HG03060 (cell line): Measurements from ENCODE around the gene STK24.
"Not testable (repeated sequence)": the region's sequence is repeated elsewhere in the genome, so short reads cannot be mapped to it uniquely, and the experiment has no call there.

Experiments used
- ATAC-seq: cut with Tn5 transposase; IDR thresholded peaks from one replicate; pipeline ENCODE4 v1.9.1; 2021; ENCODE audit warnings: low read depth, moderate number of reproducible peaks; ENCODE audit not compliant: unreplicated experiment

Gene STK24

DNA sequence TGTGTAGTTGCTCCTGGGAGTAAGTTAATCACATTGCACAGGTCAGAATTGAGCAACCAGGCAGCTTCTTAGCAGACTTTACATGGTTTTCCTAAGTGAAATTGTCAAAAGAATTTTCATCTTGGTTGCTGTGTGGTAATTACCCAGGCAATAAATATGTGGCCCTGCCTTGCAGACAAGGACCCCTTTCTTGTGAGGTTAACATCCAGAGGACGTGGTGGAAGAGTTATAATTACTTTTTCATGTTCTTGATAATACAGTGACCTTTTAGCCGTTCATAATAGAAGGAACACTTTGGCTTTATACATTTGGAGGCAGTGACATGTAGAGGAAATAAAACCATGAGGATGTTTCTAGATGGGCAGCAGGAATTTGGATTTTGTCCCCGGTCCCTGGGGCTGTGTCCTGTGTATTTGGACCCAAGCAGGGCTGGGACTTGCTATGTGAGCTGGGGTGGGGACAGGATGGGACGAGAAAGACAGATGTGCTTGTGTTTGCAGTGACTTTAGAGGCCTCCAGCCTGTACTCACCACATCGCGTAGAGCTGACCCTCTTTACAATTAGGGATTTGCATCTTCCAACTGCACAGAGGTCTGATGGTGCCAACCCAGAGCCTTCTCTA is 156.2 kb downstream of the STK24 start:
- no peak for ATAC-seq

DNA sequence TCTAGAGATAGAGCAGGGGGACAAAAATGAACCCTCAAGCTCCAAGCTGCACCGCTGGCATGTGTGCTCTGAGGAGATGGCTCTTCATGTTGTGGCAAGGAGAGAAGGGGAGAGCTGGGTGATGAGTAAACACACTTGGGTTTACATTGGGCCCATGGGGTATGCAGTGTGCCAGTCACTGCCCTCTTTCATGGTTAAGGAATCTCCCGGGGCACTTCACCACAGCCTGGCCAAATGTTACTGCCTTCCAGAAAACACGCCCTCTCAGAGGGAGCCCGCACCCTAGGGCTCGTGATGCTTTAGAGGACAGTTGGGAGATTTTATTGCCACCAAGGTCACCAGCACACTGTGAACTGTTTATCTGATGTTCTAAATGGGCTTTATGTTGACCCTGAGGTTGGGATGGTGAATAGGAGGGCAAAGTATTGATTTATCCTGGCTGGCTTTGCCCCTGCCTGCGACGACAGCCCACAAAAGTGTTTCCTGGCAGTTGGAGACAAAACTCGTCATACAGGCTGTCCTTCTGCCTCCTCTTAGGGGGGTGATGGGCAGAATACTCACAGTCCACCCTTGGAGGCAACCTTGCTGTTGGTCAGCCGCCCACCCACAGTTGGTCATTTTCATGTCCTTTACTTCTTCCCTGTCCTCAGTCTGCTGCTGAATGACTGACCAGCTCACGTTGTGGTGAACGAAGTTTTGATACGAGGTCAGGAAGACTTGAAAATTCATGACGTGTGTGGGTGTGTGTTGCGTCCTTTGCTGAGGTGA is 156.9 kb downstream of the STK24 start:
- no peak for ATAC-seq

GRCh38 chr13:98416408-98416807 is 160.5 kb downstream of the STK24 start:
- no peak for ATAC-seq

GRCh38 chr13:98415326-98416070 is 161.4 kb downstream of the STK24 start:
- ATAC-seq = no peak

DNA sequence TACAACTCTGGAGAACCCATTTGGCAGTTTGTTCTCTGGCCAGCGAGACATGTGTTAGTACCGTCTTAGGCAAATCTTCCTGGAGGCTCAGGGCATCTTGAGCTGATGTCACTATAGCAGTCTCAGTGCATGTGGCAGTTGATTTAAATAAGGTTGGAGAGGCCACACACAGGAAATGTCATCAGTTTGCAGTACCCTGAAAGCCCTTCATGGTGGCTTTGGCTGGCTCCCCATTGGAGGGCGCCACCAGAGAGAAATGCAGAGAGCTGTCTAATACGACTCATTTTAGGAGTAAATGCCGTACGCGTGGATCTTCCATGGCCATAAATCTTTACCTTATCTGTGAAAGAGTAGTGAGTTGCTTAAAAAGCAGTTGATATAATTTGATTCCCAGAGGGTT is 163.1 kb downstream of the STK24 start:
- no peak for ATAC-seq

DNA sequence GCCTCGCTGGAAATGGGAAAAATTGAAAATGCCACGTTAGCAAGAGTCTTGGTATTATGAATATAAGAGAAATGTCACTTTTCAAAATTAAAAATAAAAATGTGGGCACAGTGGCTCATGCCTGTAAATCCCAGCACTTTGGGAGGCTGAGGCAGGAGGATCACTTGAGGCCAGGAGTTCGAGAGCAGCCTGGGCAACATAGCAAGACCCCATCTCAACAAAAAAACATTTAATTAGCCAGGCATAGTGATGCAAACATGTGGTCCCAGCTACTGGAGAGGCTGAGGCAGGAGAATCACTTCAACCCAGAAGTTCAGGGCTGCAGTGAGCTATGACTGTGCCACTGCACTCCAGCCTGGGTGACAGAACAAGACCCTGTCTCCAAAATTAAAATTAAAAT is 163.6 kb downstream of the STK24 start:
- not testable (repeated sequence) for ATAC-seq

DNA sequence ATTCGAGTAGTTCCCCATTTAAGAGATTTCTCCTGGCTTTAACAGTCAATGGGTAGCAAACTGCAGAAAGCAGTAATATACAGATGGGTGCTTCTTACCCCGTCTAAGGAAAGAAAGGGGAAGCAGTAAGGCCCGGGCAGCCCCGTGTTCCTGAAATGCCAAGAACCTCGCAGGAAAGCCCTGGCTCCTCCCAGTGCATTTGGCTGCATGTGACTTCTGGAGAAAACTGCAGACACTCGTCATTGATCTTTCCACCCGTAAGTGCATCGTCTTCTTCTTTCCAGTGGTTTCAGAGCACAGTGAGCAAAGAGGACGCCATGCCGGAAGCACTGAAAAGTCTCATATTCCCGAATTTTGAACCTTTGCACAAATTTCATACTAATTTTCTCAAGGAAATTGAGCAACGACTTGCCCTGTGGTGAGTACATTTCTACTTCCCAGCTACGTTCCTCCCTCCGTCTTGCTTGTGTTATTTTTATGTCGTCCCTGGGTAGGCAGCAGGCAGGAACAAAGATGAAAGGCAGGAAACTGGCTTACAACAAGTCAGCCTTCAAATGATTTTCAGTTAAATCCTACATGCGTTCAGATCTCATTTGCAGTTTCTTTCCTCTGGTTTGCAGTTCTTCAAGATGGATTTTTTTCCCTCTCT is 165.2 kb downstream of the STK24 start:
- no peak for ATAC-seq

DNA sequence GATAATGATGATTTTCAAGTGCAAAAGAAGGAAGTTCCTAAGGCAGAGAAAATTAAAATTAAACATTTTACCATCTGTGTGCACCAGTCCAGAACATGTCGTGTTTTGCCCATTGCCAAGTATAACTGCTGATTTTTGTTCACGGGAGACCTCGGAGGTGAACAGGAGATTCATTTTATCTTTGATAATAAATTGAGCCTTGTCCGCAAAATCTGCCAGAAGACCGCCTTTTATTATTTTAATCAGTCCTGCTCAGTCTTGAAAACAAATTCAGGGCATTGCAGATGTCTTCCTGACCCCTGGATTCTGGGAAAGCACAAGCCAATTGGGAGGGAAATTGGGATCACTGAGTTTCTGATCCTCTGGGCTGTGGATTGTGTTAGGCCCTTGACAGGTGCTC is 165.9 kb downstream of the STK24 start:
- ATAC-seq = no peak

DNA sequence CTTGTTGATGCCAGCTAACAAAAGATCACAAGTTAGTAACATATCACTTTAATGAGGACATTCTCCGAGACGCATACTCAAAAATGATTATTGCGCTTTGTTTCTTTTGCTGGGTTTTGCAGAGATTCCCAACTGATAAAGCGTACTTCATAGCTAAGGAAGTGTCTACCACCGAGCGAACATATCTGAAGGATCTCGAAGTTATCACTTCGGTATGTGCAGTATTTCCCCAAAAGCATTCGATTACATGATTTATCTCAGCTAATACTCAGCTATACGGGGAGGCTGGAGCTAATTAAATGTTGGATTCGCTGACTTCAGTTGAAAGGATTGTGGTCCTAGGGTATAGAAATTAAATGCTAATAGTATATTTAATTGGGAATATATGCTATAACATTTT is 166.3 kb downstream of the STK24 start:
- no peak for ATAC-seq

DNA sequence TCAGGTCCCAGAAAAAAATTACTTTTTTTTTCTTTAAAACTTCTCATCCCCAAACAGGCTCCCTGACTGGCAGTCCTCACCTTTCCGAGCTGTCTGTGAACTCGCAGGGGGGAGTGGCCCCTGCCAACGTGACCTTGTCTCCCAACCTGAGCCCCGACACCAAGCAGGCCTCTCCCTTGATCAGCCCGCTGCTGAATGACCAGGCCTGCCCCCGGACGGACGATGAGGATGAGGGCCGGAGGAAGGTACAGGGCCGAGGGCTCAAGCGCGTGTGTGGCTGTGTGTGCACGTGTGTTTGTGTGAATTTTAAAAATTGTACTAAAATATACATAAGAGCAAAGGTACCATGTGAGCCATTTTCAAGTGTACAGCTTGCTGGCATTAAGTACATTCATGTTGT is 167.6 kb downstream of the STK24 start:
- ATAC-seq = no peak

DNA sequence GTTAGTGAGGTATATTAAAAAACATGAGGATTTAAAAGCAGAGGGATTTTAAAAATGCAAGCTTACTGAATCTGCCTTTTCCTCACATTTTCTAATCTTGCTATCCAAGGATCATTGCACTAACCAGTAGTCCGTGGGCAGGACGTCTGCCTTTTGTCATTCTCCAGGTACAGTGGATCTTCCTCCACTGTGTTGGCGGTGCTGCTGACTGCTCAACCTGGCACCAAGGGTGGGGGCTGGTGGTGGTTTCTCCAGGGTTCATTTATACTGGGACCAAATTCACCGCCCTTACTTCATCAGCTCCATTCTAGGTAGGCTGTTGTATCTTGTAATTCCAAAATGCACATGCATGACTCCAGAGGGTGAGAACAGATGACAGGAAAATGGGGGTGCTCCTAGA is 169.3 kb downstream of the STK24 start:
- no peak for ATAC-seq

DNA sequence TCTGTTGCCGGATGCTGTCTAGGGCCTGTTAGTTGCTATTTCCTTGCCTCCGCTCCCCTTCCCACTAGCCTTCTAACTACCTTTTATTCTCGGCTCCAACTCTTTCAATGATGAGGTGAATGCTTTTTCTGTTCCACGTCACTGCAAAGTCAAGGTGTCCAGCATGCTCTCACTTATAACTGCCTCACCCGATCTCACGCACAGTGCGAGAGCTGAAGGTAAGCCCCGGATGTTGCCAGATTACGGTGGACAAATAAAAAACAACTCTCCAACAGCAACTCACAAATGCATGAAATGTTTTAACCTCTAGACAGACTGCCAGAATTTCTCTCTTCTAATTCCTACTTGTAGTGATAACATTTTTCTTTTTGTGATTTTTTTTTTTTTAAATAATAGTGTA is 169.9 kb downstream of the STK24 start:
- no peak for ATAC-seq

- ATAC-seq = no peak
Measured at GRCh38 chr13:98406427-98406826, 170.5 kb downstream of the STK24 start.

GRCh38 chr13:98405690-98406344 is 171.1 kb downstream of the STK24 start:
- ATAC-seq = no peak

DNA sequence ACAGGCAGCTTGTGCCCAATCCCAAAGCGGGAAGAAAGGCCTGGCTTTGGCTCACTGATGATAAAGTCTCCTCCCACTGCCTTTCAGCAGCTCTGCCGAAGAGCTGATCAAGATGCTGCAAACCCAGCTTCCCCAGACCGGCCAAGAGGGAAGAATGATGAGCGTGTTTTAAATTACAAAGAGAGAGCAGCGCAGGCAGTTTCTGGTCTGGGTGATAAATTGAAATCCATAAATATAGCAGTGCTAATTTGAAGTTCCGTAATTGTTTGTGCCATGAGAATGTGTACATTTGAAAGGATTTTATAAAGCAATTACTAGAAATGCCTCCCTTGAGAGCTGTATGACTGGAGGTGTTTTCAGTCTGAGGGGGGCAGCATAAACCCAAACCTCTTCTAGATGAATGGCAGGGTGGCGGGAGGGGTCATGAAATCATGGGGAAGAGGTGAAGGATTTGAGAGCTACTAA is 171.8 kb downstream of the STK24 start:
- ATAC-seq = no peak

- no peak for ATAC-seq
Measured at GRCh38 chr13:98403076-98403475, 173.8 kb downstream of the STK24 start.

GRCh38 chr13:98401934-98402333 is 175.0 kb downstream of the STK24 start:
- ATAC-seq = no peak

DNA sequence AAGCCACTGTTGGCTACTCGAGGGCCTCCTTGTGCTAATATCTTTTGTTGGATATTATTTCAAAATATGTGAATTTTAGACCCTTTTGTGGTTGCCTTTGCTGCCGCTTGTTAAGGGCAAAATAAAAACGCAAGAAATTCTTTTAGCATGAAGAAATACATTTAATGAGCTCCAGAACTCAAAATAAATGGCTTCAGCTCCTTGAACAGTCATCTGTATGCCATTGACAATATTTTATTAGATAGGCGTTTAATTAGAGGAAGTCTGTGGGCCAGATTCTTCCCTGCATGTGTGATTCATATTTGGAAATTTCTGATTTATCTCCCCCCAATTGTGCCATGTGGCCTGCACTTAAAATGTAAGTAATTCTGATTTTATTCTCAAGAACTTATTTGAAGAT is 177.2 kb downstream of the STK24 start:
- no peak for ATAC-seq

- no peak for ATAC-seq
Measured at GRCh38 chr13:98398581-98398980, 178.3 kb downstream of the STK24 start.

GRCh38 chr13:98397861-98398260 is 179.0 kb downstream of the STK24 start:
- ATAC-seq = no peak

GRCh38 chr13:98397221-98397620 is 179.7 kb downstream of the STK24 start:
- no peak for ATAC-seq
